Gastrocnemius medialis (tissue), 4 donors: ENCODE measurements around the gene CDKAL1. TPM values are rescaled to one million over a fixed set of nuclear protein-coding genes. Genes with fewer than 3 reads are reported as not detected.

Source experiments
- ATAC-seq, 2 donors: fragments of 150-250 bp; one replicate each; pipeline ENCODE4 v1.9.1; 2016
- DNase-seq, 2 donors: peaks; one replicate each; pipeline ENCODE4 v3.0.0-alpha.2; 2019
- H3K27ac ChIP-seq, 4 donors: fragments of 200-600 bp; sonication (generic); 1 replicate in 1 of 4; 2 replicates in 3 of 4; pipeline ENCODE4 v1.5.1; 2016 to 2018; ENCODE audit warnings: mild to moderate bottlenecking in 2 of 4, moderate library complexity in 1 of 4
- H3K27me3 ChIP-seq, 3 donors: fragments of 200-600 bp; sonication (generic) in 2 of 3; 1 replicate in 1 of 3; 2 replicates in 2 of 3; pipeline versions ENCODE4 v1.5.1 to v1.6.0; 2016 to 2019; ENCODE audit warnings: mild to moderate bottlenecking in 1 of 3, moderate library complexity in 1 of 3
- H3K36me3 ChIP-seq, 2 donors: fragments of 200-600 bp; sonication (generic) in 1 of 2; one replicate each; pipeline ENCODE4 v1.5.1; 2017 to 2018
- H3K4me1 ChIP-seq, 2 donors: fragments of 200-600 bp; sonication (generic) in 1 of 2; one replicate each; pipeline ENCODE4 v1.5.1; 2016 to 2017; ENCODE audit warnings: mild to moderate bottlenecking in 2 of 2
- H3K4me3 ChIP-seq, 4 donors: fragments of 200-600 bp; sonication (generic) in 3 of 4; 1 replicate in 1 of 4; 2 replicates in 3 of 4; pipeline ENCODE4 v1.5.1; 2016 to 2019; ENCODE audit warnings: mild to moderate bottlenecking in 2 of 4
- H3K9me3 ChIP-seq, 3 donors: fragments of 200-600 bp; sonication (generic) in 2 of 3; 1 replicate in 1 of 3; 2 replicates in 2 of 3; pipeline ENCODE4 v1.5.1; 2016 to 2019
- POLR2A ChIP-seq, 2 donors: fragments of 450-650 bp; IDR thresholded peaks; one replicate each; pipeline ENCODE4 v1.6.1; 2017; ENCODE audit warnings: antibody characterized with exemption in 2 of 2, mild to moderate bottlenecking in 2 of 2, moderate library complexity in 2 of 2
- in situ Hi-C, 4 donors: fragments of 200-750 bp; cut with MboI; loops; one replicate each; pipeline versions ENCODE4 v1.15.0 to v1.8.0; 2017; ENCODE audit warnings: low sequenced_read_pairs in 4 of 4
- intact Hi-C: fragments of 100-400 bp; cut with DNase I; formaldehyde crosslinking; loops from one replicate; pipeline ENCODE4 v1.15.1; 2023; ENCODE audit warnings: low total_unique reads
- total RNA-seq, 4 donors: library from RNA; depleted of rRNA; stranded (reverse); fragments of >200 nt; gene quantifications; one replicate each; pipeline versions ENCODE4 v1.1.0 to v1.2.3, GENCODE V29; 2016
- TF ChIP-seq, protein P1 (sequence below), 5 experiments: fragments of 450-650 bp in 3 of 5; fragments of 200-600 bp in 2 of 5; sonication (generic) in 2 of 5; IDR thresholded peaks in 4 of 5; conservative IDR thresholded peaks in 1 of 5; 1 replicate in 4 of 5; 2 replicates in 1 of 5; pipeline ENCODE4 v1.5.1; 2016 to 2019; ENCODE audit warnings: antibody characterized with exemption in 5 of 5, mild to moderate bottlenecking in 3 of 5, moderate library complexity in 3 of 5

Gene CDKAL1
- total RNA-seq, 4 donors from 2014 or later = 9.6 to 17.0 (median 11.4) TPM

GRCh38 chr6:20905377-20905776 lies 371.1 kb downstream of the CDKAL1 start:
- ATAC-seq (no peak), DNase-seq (no peak)
- Histone ChIP-seq H3K9me3 (no peaks in the 10 kb centered on the region), H3K27me3 (no peaks in the 10 kb centered on the region), H3K4me1 (no peaks in the 10 kb centered on the region), H3K36me3 (no peaks in the 10 kb centered on the region), H3K4me3 (no peak overlapping the region), H3K27ac (no peak overlapping the region)
- TF ChIP-seq, protein P1, sequence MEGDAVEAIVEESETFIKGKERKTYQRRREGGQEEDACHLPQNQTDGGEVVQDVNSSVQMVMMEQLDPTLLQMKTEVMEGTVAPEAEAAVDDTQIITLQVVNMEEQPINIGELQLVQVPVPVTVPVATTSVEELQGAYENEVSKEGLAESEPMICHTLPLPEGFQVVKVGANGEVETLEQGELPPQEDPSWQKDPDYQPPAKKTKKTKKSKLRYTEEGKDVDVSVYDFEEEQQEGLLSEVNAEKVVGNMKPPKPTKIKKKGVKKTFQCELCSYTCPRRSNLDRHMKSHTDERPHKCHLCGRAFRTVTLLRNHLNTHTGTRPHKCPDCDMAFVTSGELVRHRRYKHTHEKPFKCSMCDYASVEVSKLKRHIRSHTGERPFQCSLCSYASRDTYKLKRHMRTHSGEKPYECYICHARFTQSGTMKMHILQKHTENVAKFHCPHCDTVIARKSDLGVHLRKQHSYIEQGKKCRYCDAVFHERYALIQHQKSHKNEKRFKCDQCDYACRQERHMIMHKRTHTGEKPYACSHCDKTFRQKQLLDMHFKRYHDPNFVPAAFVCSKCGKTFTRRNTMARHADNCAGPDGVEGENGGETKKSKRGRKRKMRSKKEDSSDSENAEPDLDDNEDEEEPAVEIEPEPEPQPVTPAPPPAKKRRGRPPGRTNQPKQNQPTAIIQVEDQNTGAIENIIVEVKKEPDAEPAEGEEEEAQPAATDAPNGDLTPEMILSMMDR (IDR thresholded peaks at IDR 0.05 in 4 of 5, conservative IDR thresholded peaks at IDR 0.05 in 1 of 5) = no peak
- no peak for TF ChIP-seq POLR2A (IDR thresholded peaks at IDR 0.05)
- in situ Hi-C loops = no loop called here
- intact Hi-C loops = no loop called here

- Histone ChIP-seq H3K36me3 (no peaks in the 10 kb centered on the region), H3K4me1 (no peaks in the 10 kb centered on the region), H3K27ac (no peak overlapping the region), H3K27me3 (no peaks in the 10 kb centered on the region), H3K9me3 (no peaks in the 10 kb centered on the region), H3K4me3 (no peak overlapping the region)
- intact Hi-C loops = no loop called here
- ATAC-seq (peak in 1 of 2 donors; percentile 49), DNase-seq (no peak)
- in situ Hi-C loops = no loop called here
- TF ChIP-seq, protein P1 (IDR thresholded peaks at IDR 0.05 in 4 of 5, conservative IDR thresholded peaks at IDR 0.05 in 1 of 5) = no peak
- no peak for TF ChIP-seq POLR2A (IDR thresholded peaks at IDR 0.05)
Measured at GRCh38 chr6:20906945-20907344, 372.7 kb downstream of the CDKAL1 start.

DNA sequence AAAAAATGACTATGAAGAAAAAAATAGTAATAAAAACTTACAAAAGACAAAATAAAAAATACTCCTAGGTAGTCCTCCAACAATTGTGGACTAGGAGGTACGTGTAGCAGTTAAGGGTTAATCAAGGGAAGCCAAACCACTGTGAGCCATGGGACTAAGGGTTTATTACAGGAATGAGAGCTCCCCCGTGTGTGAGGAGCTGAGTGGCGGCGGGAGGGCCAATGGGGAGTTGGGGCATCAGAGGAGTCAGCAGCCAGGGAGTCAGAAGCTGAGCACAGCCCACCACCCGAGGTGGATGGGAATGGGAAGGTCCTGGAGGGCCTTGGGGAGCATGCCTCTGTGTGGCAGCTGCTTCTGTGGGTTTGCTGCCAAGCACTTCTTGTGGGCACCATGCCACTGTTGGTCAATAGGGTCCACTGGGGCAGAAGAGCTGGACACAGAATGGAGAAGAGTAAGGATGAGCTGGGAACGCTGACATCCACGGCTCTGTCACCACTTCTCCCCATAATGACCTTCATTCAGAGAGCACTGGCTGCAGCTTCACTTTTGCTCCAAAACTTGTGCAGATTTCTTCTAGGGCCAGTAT lies 373.3 kb downstream of the CDKAL1 start:
- Histone ChIP-seq H3K9me3 (no peaks in the 10 kb centered on the region), H3K36me3 (no peaks in the 10 kb centered on the region), H3K4me1 (no peaks in the 10 kb centered on the region), H3K27me3 (no peaks in the 10 kb centered on the region), H3K27ac (no peak overlapping the region), H3K4me3 (no peak overlapping the region)
- TF ChIP-seq POLR2A (IDR thresholded peaks at IDR 0.05) = no peak
- TF ChIP-seq, protein P1 (IDR thresholded peaks at IDR 0.05 in 4 of 5, conservative IDR thresholded peaks at IDR 0.05 in 1 of 5) = no peak
- in situ Hi-C loops (no loop called here), intact Hi-C loops (no loop called here)
- ATAC-seq (no peak), DNase-seq (peak in 1 of 2 donors; percentile 13)

GRCh38 chr6:20909621-20910020 lies 375.4 kb downstream of the CDKAL1 start:
- TF ChIP-seq, protein P1 (IDR thresholded peaks at IDR 0.05 in 4 of 5, conservative IDR thresholded peaks at IDR 0.05 in 1 of 5) = no peak
- no peak for TF ChIP-seq POLR2A (IDR thresholded peaks at IDR 0.05)
- ATAC-seq (no peak), DNase-seq (no peak)
- no peak overlapping the region for H3K4me3 ChIP-seq
- no peaks in the 10 kb centered on the region for H3K9me3 ChIP-seq
- in situ Hi-C loops (no loop called here), intact Hi-C loops (no loop called here)
- H3K36me3 ChIP-seq = no peaks in the 10 kb centered on the region
- no peaks in the 10 kb centered on the region for H3K4me1 ChIP-seq
- no peaks in the 10 kb centered on the region for H3K27me3 ChIP-seq
- H3K27ac ChIP-seq = no peak overlapping the region

- in situ Hi-C loops = no loop called here
- H3K27me3 ChIP-seq = no peaks in the 10 kb centered on the region
Measured at GRCh38 chr6:20911712-20912111, 377.5 kb downstream of the CDKAL1 start.

More at GRCh38 chr6:20911712-20912111, 377.5 kb downstream of the CDKAL1 start:
- Histone ChIP-seq H3K36me3 (no peaks in the 10 kb centered on the region), H3K4me1 (no peaks in the 10 kb centered on the region), H3K9me3 (no peaks in the 10 kb centered on the region), H3K4me3 (no peak overlapping the region), H3K27ac (no peak overlapping the region)
- ATAC-seq = no peak
- DNase-seq = no peak
- intact Hi-C loops = no loop called here
- TF ChIP-seq POLR2A (IDR thresholded peaks at IDR 0.05) = no peak
- TF ChIP-seq, protein P1 (IDR thresholded peaks at IDR 0.05 in 4 of 5, conservative IDR thresholded peaks at IDR 0.05 in 1 of 5) = no peak
